Activated naive CD4-positive, alpha-beta T cell treated with Interleukin-2 at 50 U/mL for 16 hours (primary cell): ENCODE results near the gene HABP4.

Experiments
- DNase-seq: peaks from one replicate; pipeline ENCODE4 v3.0.0-alpha.2; 2020

Gene HABP4, protein sequence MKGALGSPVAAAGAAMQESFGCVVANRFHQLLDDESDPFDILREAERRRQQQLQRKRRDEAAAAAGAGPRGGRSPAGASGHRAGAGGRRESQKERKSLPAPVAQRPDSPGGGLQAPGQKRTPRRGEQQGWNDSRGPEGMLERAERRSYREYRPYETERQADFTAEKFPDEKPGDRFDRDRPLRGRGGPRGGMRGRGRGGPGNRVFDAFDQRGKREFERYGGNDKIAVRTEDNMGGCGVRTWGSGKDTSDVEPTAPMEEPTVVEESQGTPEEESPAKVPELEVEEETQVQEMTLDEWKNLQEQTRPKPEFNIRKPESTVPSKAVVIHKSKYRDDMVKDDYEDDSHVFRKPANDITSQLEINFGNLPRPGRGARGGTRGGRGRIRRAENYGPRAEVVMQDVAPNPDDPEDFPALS

DNA sequence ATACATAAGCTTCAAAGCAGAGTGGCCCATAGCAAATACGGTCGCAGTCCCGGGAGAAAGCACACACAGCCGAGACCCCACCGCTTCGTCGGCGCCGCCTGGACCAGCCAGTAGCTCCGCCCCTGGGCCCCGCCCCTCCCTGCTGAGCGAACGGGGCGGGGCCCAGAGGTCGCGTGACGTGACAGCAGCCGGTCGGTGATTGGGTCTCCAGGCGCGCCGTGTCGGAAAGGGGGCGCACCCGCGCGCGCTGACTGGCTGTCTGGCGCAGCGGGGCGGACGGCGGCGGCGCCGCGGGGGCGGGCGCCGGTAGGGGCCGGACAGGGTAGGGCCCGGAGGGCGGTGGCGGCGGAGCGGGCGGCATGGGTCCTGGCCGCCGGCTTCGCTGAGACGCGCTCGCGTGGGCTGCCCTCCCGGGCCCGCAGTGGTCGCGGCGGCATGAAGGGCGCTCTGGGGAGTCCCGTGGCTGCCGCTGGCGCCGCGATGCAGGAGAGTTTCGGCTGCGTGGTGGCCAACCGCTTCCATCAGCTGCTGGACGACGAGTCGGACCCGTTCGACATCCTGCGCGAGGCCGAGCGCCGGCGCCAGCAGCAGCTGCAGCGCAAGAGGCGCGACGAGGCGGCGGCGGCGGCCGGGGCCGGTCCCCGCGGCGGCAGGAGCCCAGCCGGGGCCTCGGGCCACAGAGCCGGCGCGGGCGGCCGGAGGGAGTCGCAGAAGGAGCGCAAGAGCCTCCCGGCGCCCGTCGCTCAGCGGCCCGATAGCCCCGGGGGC lies at the start of gene HABP4:
Gene HABP4 (plus strand): TSS at position 325 of the 768 bp plus-strand sequence. CDS start 111 bp downstream, at position 436.
- peak; percentile 96 for DNase-seq

DNA sequence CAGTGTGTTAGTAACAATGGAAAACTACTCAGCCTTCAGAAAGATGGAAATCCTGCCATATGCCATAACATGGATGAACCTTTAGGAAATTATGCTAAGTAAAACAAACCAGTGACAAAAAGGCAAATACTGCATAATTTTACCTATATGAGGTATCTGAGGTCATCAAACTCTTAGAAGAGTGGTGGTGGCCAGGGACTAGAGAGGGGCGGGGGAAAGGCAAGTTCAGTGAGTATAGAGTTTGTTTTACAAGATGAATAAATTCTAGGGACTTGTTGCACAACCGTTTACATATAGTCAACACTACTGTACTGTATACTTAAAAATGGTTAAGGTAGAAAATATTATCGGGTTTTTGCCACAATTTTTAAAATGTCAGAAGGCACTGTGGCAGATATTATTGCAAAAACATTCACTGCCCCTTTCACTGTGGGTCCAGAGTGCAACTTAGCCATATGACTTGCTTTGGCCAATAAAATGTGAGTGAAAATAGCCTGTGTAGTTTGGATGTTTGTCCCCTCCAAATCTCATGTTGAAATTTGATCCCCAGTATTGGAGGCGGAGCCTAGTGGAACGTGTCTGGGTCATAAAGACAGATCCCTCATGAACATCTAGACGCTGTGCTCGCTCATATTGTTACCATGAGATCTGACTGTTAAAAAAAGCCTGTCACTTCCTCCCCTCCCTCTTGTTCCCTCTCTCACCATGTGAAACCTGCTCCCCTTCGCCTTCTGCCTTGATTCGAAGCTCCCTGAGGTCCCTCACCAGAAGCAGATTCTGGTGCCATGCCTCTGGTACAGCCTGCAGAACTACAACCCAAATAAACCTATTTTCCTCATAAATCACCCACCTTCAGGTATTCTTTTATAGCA lies 41.3 kb upstream of the HABP4 start:
- no peak for DNase-seq

DNA sequence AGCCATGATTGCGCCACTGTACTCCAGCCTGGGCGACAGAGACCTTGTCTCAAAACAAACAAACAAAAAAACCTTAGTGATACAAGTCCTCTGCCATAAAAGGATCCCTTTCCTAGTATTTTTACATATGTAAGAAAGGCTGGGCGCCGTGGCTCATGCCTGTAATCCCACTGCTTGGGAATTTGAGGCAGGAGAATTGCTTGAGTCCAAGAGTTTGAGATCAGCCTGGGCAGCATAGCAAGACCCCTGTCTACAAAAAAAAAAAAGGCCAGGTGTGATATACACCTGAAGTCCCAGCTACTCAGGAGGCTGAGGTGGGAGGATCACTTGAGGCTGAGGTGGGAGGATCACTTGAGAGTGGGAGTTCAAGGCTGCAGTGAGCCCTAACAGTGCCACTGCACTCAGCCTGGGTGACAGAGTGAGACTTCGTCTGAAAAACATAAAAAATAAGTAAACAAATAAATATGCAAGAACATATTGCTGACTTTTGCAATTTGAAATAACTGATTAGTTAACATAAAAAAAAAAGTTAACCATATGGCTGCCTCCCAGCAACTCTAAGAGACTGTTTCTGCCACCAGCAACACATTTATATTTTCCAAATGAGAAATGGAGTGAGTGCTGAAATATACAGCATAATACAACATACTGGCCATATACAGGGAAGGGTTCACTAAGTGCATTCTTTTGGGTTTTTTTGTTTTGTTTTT lies 38.7 kb upstream of the HABP4 start:
- DNase-seq = no peak

DNA sequence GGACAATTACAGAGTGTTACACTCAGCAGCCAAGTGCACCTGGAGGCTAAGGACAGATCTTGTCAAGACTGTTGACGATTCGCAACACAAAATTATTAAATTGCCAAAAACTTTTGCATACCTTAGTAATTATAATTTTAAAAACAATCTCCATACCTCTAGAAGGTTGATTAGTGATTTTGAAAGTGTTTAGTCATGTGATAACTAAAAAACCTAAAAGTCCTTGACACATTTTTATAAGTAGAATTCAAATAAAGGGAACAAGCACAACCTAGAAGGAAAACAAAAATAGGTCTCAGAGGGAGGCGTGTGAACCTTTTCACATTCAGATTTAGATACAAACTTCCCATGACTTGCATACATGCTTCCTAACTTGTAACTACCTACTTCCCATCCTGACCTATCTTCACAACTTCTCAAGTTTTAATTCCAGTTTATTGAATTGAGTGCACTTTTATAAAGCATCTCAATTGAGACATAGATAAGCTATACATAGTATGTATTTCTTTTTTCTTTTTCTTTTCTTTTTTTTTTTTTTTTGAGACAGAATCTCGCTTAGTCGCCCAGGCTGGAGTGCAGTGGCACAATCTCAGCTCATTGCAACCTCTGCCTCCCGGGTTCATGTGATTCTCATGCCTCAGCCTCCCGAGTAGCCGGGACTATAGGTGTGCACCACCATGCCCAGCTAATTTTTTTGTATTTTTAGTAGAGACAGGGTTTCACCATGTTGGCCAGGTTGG lies 37.6 kb upstream of the HABP4 start:
- DNase-seq = no peak

DNA sequence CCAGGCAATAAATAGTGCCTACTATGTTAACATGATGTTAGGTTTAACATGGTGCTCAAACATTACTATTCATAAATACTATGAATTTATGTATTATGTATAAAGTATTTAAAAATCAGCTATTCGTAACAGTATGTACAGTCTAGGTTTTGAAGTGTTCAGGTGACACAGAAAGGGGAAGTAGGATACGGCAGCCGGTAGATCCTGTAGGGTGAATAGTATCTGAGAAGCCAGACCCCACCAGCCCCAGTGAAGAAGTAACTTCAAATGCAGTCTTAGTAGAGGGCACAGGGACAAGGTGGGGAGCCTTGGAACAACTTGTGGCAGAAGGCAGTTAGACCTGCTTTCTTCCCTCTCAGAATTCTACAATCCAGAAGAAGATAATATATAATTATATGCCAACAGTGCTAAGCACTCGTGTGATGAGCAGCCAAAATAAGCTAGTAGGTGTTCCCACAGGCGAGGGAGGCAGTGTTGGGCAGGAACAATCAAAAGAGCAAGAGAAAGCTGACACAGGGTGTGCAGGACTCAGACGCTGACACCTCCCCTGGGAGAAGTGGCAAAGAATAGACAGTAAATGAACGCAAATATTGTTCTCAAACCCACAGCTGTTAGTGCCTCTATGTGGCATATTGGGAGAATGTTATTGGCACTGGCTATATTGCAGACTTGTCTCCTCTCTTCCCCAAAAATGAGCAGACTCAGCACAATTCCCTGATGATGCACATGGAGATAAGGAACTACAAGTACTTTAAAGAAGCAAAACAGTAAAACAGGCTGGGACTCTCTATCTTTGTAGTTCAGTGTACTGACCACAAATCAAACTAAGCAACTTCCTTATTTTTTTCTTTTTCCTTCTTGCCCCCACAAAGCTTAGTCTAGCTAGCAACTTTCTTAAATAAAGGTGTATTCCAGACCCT lies 36.4 kb upstream of the HABP4 start:
- peak; percentile 14 for DNase-seq

DNA sequence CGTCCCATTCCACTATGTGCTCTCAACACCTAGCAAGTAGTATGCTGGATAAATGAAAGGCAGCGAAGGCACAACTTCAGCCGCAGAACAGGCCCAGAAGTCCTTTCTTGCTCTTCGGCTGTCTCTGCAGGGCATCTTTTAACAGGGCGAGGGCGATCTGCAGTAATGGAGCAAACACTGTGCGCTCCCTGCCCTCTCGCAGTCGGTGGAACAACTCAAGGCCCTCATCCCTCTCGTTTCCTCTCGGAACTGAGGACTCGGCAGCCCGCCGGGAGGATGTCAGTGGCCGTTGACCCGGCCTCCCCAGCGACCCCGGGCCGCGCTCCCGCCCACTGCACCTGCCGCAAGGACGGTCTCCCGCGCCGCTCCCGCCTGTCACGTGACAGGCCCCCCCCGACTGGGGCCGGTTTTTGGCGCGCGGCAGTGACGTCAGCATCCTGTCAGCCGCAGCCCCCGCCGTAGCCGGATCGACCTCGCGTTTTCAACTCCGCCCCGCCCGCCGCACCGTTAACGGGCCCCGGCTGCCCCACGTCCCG lies 32.9 kb upstream of the HABP4 start:
- peak; percentile 92 for DNase-seq

DNA sequence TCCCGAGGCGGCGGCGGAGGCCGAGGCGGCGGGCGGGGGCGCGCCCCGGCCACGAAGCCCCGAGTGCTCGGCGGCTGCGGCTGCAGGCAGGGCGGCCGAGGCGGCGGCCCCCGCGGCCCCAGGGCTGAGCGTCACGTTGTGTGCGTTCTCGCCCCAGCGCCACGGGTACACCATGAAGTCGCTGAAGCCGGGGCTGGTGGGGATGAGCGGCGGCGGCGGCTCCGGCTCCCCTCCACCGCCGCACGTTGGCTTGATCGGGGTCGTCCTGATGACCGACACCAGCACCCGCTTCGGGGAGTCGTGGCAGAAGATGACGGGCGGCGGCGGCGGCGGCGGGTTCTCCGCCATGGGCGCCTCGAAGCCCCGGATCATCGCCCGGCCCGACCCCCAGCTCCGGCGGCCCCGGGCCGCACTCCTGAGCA lies 32.3 kb upstream of the HABP4 start:
- no peak for DNase-seq

DNA sequence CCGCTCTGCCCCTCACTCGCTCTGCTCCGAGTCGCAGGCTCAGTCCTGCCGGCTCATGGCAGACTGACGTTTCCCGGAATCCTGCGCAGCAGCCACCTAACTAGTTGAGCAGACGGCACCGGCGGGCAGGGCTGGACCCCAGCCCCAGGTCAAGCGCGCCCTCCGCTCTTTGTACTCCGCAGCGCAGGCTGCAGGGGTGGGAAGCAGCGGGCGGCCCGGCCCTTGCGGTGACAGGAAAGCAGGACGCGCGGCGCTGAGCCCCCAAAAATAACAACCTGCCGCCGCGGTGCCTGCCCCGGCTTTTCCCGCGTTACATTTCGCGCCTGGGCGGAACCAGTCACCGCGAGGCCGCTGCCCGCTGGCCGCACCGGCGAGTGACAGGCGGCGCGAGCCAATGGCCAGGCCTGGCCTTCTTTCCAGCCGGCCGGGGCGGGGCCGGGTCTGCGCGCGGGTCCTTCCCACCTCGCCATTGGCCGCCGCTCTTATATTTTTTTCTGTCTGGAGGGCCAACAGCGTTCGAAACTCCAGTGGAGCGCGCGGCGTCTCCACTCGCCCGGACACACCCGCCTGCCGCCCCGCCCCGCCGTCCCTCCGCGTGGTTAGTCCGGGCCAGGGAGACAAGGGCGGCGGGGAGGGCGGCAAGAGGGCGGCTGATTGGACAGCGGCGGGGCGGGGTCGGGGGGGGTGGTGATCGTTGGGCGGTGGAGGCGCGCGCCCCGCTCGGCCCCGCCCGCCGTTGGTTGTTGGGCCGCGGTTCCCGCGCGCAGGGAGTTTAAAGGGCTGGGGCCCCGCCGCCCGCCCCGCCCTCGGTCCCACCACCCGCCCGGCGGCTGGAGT lies 31.7 kb upstream of the HABP4 start, which contains the start of gene ZNF367:
Gene ZNF367 (minus strand): TSS at position 288 of the 837 bp plus-strand sequence. CDS start 338 bp downstream, outside the sequence.
- DNase-seq = peak; percentile 91

DNA sequence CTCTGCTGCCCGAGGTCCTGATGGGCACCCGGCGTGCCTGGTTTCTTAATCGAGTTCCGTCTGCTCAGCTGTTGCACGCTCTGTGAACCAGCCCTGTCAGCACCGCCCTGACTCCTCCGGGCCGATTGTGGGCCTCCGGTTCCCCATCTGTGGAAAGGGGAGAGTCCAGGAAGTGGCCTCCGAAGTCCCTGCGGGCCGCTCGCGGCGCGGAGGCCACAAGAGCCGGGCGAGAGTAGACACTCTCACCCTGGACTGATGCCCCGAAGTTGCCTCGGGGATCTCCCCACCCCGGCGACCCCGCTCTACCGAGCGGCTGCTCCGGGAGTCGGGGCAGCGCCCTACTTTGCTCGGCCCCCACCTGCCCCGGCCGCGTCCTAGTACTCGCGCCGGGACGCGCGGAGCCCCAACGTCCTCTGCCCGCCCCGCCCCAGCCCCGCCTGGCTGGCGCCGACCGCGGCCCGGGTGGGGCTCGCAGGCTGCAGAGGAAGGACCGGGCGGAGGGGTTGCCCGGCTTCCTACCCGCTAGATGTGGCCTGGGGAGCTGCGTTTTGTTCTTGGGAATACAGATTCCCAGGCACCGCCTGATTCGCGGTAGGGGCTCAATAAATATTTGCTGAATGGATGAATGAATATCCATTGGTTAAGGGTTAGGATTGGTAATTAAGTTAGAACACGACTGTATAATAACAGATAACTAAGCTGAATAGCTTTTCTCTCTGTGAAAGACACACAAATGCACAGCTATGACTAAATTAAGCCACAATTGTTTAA lies 30.9 kb upstream of the HABP4 start:
- DNase-seq = peak; percentile 53

DNA sequence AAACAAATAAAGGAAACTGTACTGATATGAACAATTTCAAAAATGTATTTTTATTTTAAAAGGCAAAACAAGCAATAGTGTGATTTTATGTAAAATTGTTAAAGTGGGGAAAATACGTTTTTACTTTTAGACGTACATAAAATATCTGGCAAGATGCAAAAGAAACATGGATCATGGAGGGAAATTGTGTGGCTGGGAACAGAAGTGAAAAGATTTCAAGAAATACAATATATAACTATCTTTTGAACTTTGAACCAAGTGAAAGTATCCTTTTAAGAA lies 30.3 kb upstream of the HABP4 start:
- DNase-seq = no peak

DNA sequence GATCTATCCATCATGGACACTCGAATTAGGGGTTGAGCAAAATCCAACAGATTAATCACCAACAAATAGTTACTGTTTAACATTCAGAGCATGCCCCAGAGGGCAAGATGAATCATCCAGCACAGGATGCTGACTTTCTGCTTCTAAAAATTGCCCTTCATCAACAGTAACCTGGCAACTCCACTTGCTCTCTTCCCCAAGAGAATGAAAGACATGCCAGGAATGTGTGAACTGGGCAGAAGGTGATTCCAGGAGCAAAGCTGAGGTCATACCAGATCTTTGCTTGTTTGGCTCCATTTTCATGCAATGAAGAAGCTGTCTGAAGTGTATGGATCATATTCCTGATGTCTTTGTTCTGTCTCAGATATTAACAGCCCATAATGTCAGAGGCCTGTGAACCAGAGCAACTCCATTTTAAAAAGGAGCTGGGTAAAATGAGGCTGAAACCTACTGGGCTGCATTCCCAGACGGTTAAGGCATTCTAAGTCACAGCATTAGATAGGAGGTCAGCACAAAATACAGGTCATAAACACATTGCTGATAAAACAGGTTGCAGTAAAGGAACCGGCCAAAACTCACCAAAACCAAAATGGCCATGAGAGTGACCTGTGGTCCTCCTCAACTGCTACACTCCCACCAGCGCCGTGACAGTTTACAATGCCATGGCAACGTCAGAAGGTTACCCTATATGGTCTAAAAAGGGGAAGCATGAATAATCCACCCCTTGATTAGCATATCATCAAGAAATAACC lies 29.3 kb upstream of the HABP4 start:
- peak; percentile 26 for DNase-seq

DNA sequence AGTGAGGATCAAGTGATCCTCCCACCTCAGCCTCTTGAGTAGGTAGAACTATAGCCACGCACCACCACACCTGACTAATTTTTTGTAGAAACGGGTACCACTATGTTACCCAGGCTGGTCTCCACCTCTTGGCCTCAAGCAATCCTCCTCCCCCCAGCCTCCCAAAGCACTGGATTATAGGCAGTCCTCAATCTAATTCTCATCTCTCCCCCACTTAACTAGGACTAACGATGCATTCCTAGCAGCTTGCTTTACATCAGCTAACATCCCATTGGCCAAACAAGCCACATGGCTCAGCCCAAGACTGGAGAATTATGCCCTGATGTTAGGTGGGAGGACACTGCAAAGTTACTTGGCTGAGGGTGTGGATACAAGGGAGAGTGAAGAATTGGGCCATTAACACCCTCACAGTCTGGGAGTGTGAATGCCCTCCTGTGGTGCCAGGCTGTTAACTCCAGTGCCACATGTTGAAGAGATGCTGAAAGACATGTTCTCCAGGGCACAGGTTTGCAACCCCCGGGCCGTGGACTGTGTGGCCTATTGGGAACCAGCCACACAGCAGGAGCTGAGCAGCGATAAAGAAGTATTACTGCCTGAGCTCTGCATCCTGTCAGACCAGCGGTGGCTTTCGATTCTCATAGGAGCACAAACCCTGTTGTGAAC lies 26.5 kb upstream of the HABP4 start:
- no peak for DNase-seq

DNA sequence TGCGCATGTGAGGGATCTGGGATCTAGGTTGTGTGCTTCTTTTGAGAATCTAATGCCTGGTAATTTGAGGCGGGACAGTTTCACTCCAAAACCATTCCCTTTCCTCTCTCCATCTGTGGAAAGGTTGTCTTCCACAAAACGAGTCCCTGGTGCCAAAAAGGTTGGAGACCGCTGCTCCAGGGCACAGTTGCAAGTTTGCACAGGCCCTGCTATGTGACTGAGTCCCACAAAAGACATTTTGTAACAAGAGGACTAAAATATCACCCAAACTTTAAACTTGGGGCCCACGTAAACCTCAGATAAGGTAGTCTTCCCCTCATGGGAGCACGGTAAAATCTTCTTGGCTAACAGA lies 26.0 kb upstream of the HABP4 start:
- no peak for DNase-seq

DNA sequence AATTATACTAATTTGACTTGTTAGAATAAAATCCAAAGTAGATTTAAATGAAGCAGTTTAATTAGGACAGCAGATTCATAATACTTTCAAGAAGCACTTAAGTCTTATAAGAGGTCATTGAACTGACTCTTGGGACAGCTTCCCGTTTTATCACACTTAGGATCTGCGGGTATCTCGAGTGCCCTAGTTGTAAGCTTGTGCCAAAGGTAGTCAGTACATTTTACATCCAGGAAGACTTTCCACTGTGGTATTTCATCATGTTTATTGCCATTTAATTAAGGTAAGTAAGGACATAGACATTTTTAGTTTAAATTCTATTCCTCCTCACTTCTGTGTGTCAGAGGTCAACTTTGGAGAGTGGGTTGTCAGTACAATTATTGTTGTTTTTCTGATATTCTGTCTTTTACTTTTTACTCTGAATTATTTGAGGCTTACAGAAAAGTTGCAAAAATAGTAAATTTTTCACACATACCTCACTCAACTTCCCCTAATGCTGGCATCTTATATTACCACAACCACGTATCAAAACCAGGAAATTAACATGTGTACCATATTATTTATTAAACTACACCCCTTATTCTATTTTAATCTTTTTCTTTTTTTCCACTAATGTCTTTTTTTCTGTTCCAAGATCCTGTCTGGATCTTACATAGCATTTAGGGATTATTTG lies 24.3 kb upstream of the HABP4 start:
- no peak for DNase-seq

DNA sequence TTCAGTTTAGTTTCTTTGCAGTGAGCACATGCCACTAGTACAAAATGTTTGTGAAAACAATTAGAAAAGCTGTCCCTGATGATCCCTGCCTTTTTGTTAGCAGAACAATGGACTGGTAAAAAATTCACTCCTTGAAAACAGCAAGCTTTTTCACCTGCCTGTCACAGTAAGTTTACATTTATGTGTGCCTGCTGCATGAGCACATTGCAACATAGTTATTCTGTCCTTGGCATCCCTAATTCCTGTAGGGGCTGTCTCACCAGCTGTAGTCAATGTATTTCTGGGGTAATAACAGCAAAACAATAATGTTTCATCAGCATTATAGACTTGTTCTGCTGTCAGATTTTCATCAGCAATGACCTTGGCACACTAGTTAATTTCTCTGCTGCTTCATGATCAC lies 20.2 kb upstream of the HABP4 start:
- no peak for DNase-seq

DNA sequence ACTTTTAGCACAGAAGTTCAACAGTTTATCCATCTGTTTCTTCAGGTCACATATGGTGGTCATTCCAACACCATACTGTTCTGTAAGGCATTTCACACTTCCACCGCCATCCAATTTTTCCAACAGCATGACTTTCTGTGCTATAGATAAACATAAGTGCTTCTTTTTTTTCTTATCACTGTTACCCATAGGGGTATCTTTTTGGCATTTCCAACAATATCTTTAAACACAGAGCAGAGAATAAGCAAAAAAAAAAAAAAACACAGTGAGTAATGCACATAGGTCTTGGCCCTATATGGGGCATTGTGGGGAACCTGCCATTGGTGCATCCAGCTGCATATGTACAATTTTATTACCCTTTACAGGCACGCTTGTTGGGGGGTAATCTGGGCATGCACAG lies 19.6 kb upstream of the HABP4 start:
- DNase-seq = no peak

DNA sequence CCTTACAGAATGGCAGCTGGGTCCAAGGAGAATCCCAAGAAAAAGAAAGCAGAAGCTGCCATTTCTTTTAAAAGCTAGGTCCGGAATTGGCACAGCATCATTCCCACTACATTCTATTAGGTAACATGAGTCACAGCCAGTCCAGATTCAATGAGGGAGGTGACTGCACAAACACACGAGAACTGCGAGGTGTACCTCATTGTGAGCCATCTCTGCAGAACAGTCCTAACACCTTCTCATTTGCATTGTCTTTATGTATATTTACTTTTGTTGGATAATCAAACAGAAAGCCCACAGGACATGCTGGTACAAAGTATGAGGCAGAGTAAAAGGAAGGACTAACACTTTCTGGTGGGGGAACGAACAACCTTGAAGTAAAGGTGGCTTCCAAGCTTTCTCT lies 14.6 kb upstream of the HABP4 start:
- DNase-seq = no peak
